Measurements from ENCODE around the gene PHOX2A. TPM values are rescaled to one million over a fixed set of nuclear protein-coding genes. Genes with fewer than 3 reads are reported as not detected.

PHOX2A gene
- total RNA-seq, 6 experiments from 2014 or later: not detected

DNA sequence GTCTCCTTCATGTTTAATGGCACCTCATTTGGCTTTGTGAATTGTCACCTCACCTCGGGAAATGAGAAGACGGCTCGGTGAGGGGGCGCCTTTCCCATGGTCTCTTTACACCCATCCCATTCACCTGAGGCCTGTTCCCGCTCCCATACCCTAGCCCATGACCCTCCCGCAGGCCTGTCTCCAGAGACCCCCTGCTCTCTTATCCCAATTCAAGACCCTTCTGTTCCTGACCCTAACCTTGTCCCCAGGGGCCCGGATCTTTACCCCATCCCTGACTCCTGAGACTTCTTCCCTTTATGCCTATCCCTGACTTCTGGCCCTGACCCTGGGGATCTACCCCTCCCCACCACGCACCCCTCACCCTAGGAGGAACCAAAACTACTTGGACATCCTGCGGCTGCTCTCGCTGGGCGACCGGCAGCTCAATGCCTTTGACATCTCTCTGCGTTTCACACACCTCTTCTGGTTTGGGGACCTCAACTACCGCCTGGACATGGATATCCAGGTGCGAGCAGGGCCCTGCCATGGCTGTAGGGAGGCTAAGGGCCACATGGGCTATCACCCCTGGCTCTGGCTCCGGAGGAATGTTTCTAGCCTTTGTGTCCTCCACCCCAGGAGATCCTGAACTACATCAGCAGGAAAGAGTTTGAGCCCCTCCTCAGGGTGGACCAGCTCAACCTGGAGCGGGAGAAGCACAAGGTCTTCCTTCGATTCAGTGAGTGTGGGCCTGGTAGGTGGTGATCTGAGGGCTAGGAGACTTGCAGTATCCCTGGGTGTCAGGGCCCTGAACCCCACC, 11.5 kb downstream of the PHOX2A start:
- Histone ChIP-seq H3K27ac (no peak overlapping the region), H3K27me3 (no peaks in the 10 kb centered on the region), H3K36me3 (peaks cover 4 to 77% (median 24%) of the 10 kb centered on the region in 4 donors), H3K4me3 (no peak overlapping the region), H3K9me3 (no peaks in the 10 kb centered on the region), H3K4me1 (no peaks in the 10 kb centered on the region)
- ATAC-seq (no peak), DNase-seq (peak in 1 of 3 donors; percentile 39)
- intact Hi-C loops (cut with DNase I): no loop called here
- WGBS (ENCODE audit: insufficient coverage, low coverage, low lambda C conversion rate, missing lambda C conversion rate): 87% methylated on average over 7 of the region's 18 CpGs
- TF ChIP-seq POLR2A (IDR thresholded peaks at IDR 0.05): no peak
- TF ChIP-seq CTCF (IDR thresholded peaks at IDR 0.05): no peak

GRCh38 chr11:72231396-72232259, 12.3 kb downstream of the PHOX2A start:
- DNase-seq: peak in 1 of 3 donors; percentile 43
- intact Hi-C loops (cut with DNase I): no loop called here

DNA sequence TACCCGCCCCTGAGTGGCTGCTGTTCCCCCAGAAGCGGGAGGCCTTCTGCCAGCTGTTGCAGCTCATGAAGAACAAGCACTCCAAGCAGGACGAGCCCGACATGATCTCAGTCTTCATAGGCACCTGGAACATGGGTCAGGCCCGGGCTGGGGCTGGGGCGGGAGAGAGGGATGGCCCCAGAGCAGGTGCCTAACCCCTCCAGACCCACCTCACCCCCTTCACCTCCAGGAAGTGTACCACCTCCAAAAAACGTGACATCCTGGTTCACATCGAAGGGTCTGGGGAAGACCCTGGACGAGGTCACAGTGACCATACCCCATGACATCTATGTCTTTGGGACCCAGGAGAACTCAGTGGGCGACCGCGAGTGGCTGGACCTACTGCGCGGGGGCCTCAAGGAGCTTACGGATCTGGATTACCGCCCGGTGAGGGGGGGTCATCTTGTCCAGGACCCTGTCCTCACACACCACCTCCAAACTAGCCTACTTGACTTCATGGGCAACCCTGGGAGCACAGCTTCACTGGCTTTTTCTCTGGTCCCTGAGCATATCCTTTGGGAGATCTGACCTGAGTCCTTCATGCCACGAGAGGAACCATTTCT, 13.1 kb downstream of the PHOX2A start:
- intact Hi-C loops (cut with DNase I): no loop called here
- TF ChIP-seq POLR2A (IDR thresholded peaks at IDR 0.05) (no peak), CTCF (IDR thresholded peaks at IDR 0.05) (no peak)
- Histone ChIP-seq H3K27me3 (no peaks in the 10 kb centered on the region), H3K4me3 (no peak overlapping the region), H3K27ac (no peak overlapping the region), H3K4me1 (no peaks in the 10 kb centered on the region), H3K9me3 (no peaks in the 10 kb centered on the region), H3K36me3 (peaks cover 0 to 66% (median 20%) of the 10 kb centered on the region in 4 donors)
- ATAC-seq: no peak
- DNase-seq: peak in 1 of 3 donors; percentile 43
- 94% methylated on average over 8 of the region's 18 CpGs for WGBS (ENCODE audit: insufficient coverage, low coverage, low lambda C conversion rate, missing lambda C conversion rate)

More at GRCh38 chr11:72231396-72232259, 12.3 kb downstream of the PHOX2A start:
- Histone ChIP-seq H3K27me3 (no peaks in the 10 kb centered on the region), H3K36me3 (peaks cover 4 to 69% (median 20%) of the 10 kb centered on the region in 4 donors), H3K4me3 (no peak overlapping the region), H3K27ac (no peak overlapping the region), H3K4me1 (no peaks in the 10 kb centered on the region), H3K9me3 (no peaks in the 10 kb centered on the region)
- TF ChIP-seq CTCF (IDR thresholded peaks at IDR 0.05) (no peak), POLR2A (IDR thresholded peaks at IDR 0.05) (no peak)
- 100% methylated on average over 2 of the region's 9 CpGs for WGBS (ENCODE audit: insufficient coverage, low coverage, low lambda C conversion rate, missing lambda C conversion rate)
- no peak for ATAC-seq

- DNase-seq: peak in 1 of 3 donors; percentile 39
Observed at GRCh38 chr11:72229925-72230763, 13.8 kb downstream of the PHOX2A start.

More at GRCh38 chr11:72229925-72230763, 13.8 kb downstream of the PHOX2A start:
- Histone ChIP-seq H3K27ac (no peak overlapping the region), H3K4me3 (no peak overlapping the region), H3K9me3 (no peaks in the 10 kb centered on the region), H3K27me3 (no peaks in the 10 kb centered on the region), H3K36me3 (peaks cover 0 to 60% (median 17%) of the 10 kb centered on the region in 4 donors), H3K4me1 (peaks cover 0 to 2% (median 0%) of the 10 kb centered on the region in 4 donors)
- WGBS (ENCODE audit: insufficient coverage, low coverage, low lambda C conversion rate, missing lambda C conversion rate): no CpG with 5 or more reads among the region's 21 CpGs
- intact Hi-C loops (cut with DNase I): no loop called here
- ATAC-seq: no peak
- no peak for TF ChIP-seq CTCF (IDR thresholded peaks at IDR 0.05)
- TF ChIP-seq POLR2A (IDR thresholded peaks at IDR 0.05): no peak

Measured in right lobe of liver (tissue), 6 donors.